HepG2 (cell line): ENCODE data around the gene PLEKHH1. TPM values are rescaled to one million over a fixed set of nuclear protein-coding genes. Genes with fewer than 3 reads are reported as not detected.

ENCODE experiments used
- ARNT2 ChIP-seq: sonication (generic); formaldehyde crosslinking; IDR thresholded peaks from 2 replicates; pipeline ENCODE4 v1.8.0; 2022; ENCODE audit warnings: mild to moderate bottlenecking, low read depth, missing genetic modification reagents, moderate library complexity
- BHLHE40 ChIP-seq: IDR thresholded peaks from 2 replicates; pipeline ENCODE4 v1.6.1; 2011; ENCODE audit warnings: low read length, improper control_type of control experiment
- E2F5 ChIP-seq: sonication (generic); formaldehyde crosslinking; conservative IDR thresholded peaks from 2 replicates; pipeline ENCODE4 v1.4.0; 2020; ENCODE audit warnings: missing genetic modification reagents
- HNF4A ChIP-seq: sonication (generic); formaldehyde crosslinking; IDR thresholded peaks from 2 replicates; pipeline ENCODE4 v1.4.0; 2020; ENCODE audit warnings: missing genetic modification reagents
- IRF9 ChIP-seq: sonication (generic); formaldehyde crosslinking; IDR thresholded peaks from 2 replicates; pipeline ENCODE4 v1.8.0; 2022; ENCODE audit warnings: missing genetic modification reagents, mild to moderate bottlenecking, borderline replicate concordance
- MNT ChIP-seq: fragments of 450-650 bp; IDR thresholded peaks from 2 replicates; pipeline ENCODE4 v1.6.1; 2016
- ZFP90 ChIP-seq: sonication (generic); formaldehyde crosslinking; IDR thresholded peaks from 2 replicates; pipeline ENCODE4 v1.8.0; 2022; ENCODE audit warnings: missing genetic modification reagents, mild to moderate bottlenecking, inconsistent platforms, borderline replicate concordance
- ZNF264 ChIP-seq: sonication (generic); formaldehyde crosslinking; IDR thresholded peaks from 2 replicates; pipeline ENCODE4 v1.4.0; 2020; ENCODE audit warnings: missing genetic modification reagents
- ZNF326 ChIP-seq: sonication (generic); formaldehyde crosslinking; IDR thresholded peaks from 2 replicates; pipeline ENCODE4 v1.4.0; 2020; ENCODE audit warnings: missing genetic modification reagents, borderline replicate concordance
- ZNF331 ChIP-seq: sonication (generic); formaldehyde crosslinking; IDR thresholded peaks from 2 replicates; pipeline ENCODE4 v1.4.0; 2020; ENCODE audit warnings: missing genetic modification reagents
- ZNF607 ChIP-seq: sonication (generic); formaldehyde crosslinking; IDR thresholded peaks from 2 replicates; pipeline ENCODE4 v1.5.1; 2020; ENCODE audit warnings: missing genetic modification reagents, mild to moderate bottlenecking, borderline replicate concordance
- ZNF660 ChIP-seq: sonication (generic); formaldehyde crosslinking; IDR thresholded peaks from 2 replicates; pipeline ENCODE4 v1.5.1; 2020; ENCODE audit warnings: mild to moderate bottlenecking, low read depth, missing genetic modification reagents, borderline replicate concordance
- ZNF710 ChIP-seq: sonication (generic); formaldehyde crosslinking; IDR thresholded peaks from 2 replicates; pipeline ENCODE4 v1.5.0; 2020; ENCODE audit warnings: mild to moderate bottlenecking, missing genetic modification reagents, borderline replicate concordance
- ZNF792 ChIP-seq: IDR thresholded peaks from 2 replicates; pipeline ENCODE4 v1.6.1; 2016
- ZNF816 ChIP-seq: sonication (generic); formaldehyde crosslinking; IDR thresholded peaks from 2 replicates; pipeline ENCODE4 v1.8.0; 2022; ENCODE audit warnings: missing genetic modification reagents, mild to moderate bottlenecking, borderline replicate concordance
- polyA plus RNA-seq, 8 experiments: library from polyadenylated mRNA; depleted of rRNA in 3 of 8; stranded (reverse) in 7 of 8; unstranded in 1 of 8; fragments of >200 nt; fragmentation: Illumina TruSeq in 4 of 8; extraction: Trizol in 4 of 8; gene quantifications; 2 replicates each; pipeline versions ENCODE4 v1.2.1 to v1.2.3, GENCODE V29; 2011 to 2016; ENCODE audit warnings: low read depth in 4 of 8, missing spikeins in 1 of 8, mixed read lengths in 1 of 8; ENCODE audit not compliant: insufficient read depth in 1 of 8
- total RNA-seq, 5 experiments: library from RNA; depleted of rRNA; stranded (reverse); fragments of >200 nt; fragmentation: Illumina TruSeq; extraction: Trizol; gene quantifications; 2 replicates each; pipeline ENCODE4 v1.2.3, GENCODE V29; 2016; ENCODE audit warnings: low read depth in 1 of 5
- TF ChIP-seq, protein P1 (sequence below): IDR thresholded peaks from 2 replicates; pipeline ENCODE4 v1.4.0; 2020; ENCODE audit warnings: mild to moderate bottlenecking, missing genetic modification reagents
- TF ChIP-seq, protein P2 (sequence below): IDR thresholded peaks from 2 replicates; pipeline ENCODE4 v1.6.1; 2016; ENCODE audit warnings: missing compliant biosample characterization, missing genetic modification reagents, borderline replicate concordance

Gene PLEKHH1
- total and polyA plus RNA-seq, 2 of the 13 experiments (the other 11 are each of a cell fraction or from before 2014, with no cell fraction given) = 8.6 to 15.8 TPM

DNA sequence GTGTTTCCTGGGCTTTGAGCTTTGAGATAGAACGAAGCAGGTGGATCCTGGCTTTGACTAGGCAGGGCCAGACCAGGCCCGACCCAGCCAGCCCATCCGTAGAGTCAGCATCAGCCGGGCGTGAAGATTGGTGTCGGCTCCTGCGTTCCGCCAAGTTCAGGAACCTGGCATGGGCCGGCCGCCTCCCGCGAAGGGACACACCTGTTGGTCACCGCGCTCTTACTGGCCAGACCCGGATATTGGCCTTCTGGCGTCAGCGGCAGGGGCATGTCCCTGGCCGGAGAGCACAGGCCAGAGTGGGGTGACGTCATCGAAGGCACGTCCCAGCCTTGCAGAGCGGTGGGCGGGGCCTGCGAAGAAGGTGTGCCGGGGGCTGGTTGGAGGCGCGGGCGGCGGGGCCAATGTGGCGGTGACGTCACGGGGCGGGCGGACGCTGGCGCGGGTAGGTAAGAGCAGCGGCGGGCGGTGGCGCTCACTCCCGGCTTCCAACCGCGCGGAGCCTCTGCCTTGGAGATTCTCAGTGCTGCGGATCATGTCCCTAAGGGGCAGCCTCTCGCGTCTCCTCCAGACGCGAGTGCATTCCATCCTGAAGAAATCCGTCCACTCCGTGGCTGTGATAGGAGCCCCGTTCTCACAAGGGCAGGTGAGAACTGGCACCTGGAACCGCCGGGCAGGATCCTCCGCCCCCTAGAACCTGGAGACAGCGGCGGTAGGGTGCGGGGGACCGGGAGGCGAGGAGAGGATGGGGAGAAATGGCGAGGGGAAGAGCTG is 86.5 kb downstream of the PLEKHH1 start, which contains the start of gene ARG2 (continued):
- TF ChIP-seq, protein P1, sequence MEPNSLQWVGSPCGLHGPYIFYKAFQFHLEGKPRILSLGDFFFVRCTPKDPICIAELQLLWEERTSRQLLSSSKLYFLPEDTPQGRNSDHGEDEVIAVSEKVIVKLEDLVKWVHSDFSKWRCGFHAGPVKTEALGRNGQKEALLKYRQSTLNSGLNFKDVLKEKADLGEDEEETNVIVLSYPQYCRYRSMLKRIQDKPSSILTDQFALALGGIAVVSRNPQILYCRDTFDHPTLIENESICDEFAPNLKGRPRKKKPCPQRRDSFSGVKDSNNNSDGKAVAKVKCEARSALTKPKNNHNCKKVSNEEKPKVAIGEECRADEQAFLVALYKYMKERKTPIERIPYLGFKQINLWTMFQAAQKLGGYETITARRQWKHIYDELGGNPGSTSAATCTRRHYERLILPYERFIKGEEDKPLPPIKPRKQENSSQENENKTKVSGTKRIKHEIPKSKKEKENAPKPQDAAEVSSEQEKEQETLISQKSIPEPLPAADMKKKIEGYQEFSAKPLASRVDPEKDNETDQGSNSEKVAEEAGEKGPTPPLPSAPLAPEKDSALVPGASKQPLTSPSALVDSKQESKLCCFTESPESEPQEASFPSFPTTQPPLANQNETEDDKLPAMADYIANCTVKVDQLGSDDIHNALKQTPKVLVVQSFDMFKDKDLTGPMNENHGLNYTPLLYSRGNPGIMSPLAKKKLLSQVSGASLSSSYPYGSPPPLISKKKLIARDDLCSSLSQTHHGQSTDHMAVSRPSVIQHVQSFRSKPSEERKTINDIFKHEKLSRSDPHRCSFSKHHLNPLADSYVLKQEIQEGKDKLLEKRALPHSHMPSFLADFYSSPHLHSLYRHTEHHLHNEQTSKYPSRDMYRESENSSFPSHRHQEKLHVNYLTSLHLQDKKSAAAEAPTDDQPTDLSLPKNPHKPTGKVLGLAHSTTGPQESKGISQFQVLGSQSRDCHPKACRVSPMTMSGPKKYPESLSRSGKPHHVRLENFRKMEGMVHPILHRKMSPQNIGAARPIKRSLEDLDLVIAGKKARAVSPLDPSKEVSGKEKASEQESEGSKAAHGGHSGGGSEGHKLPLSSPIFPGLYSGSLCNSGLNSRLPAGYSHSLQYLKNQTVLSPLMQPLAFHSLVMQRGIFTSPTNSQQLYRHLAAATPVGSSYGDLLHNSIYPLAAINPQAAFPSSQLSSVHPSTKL (CRISPR knock-in tag) = peak; percentile 78
- peak; percentile 77; the same call in 1 of the 2 replicates for TF ChIP-seq ZNF607 (CRISPR knock-in tag)
- TF ChIP-seq ZNF326 (CRISPR knock-in tag) = no peak
- peak; percentile 20; the same call in 1 of the 2 replicates for TF ChIP-seq ZNF331
- TF ChIP-seq BHLHE40 = peak; percentile 65
- 0 out of 2 replicates have a peak, but pooled peaks have one; percentile 42 for TF ChIP-seq ZNF816
- TF ChIP-seq, protein P2, sequence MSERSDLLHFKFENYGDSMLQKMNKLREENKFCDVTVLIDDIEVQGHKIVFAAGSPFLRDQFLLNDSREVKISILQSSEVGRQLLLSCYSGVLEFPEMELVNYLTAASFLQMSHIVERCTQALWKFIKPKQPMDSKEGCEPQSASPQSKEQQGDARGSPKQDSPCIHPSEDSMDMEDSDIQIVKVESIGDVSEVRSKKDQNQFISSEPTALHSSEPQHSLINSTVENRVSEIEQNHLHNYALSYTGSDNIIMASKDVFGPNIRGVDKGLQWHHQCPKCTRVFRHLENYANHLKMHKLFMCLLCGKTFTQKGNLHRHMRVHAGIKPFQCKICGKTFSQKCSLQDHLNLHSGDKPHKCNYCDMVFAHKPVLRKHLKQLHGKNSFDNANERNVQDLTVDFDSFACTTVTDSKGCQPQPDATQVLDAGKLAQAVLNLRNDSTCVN (CRISPR knock-in tag) = 0 out of 2 replicates have a peak, but pooled peaks have one; percentile 37
- TF ChIP-seq HNF4A = 0 out of 2 replicates have a peak, but pooled peaks have one; percentile 25
- TF ChIP-seq ARNT2 (CRISPR knock-in tag) = 0 out of 2 replicates have a peak, but pooled peaks have one; percentile 59
- no peak for TF ChIP-seq E2F5 (CRISPR knock-in tag)
- 0 out of 2 replicates have a peak, but pooled peaks have one; percentile 32 for TF ChIP-seq ZFP90 (CRISPR knock-in tag)
- peak; percentile 47; the same call in 1 of the 2 replicates for TF ChIP-seq MNT
- TF ChIP-seq IRF9 (CRISPR knock-in tag) = peak; percentile 74; the same call in 1 of the 2 replicates
- peak; percentile 70; the same call in 1 of the 2 replicates for TF ChIP-seq ZNF792 (CRISPR knock-in tag)
- 0 out of 2 replicates have a peak, but pooled peaks have one; percentile 2 for TF ChIP-seq ZNF264 (CRISPR knock-in tag)
- no peak for TF ChIP-seq ZNF660 (CRISPR knock-in tag)
- TF ChIP-seq ZNF710 (CRISPR knock-in tag) = no peak; the same call in 1 of the 2 replicates
